Left hindlimb (tissue), 1 donor: ENCODE measurements around the gene ITPKB.

Experiments used
- DNase-seq: peaks from one replicate; pipeline ENCODE4 v3.0.0-alpha.2; 2018

The ITPKB gene

GRCh38 chr1:226597616-226598454, 141.2 kb downstream of the ITPKB start:
- no peak for DNase-seq

- DNase-seq = no peak
Measured at GRCh38 chr1:226596531-226597165, 142.4 kb downstream of the ITPKB start.

GRCh38 chr1:226593541-226593940, 145.5 kb downstream of the ITPKB start:
- DNase-seq = no peak

- no peak for DNase-seq
Measured at GRCh38 chr1:226590614-226591013, 148.5 kb downstream of the ITPKB start.

GRCh38 chr1:226589008-226589733, 149.9 kb downstream of the ITPKB start:
- DNase-seq = no peak

- DNase-seq = no peak
Measured at GRCh38 chr1:226588484-226588883, 150.6 kb downstream of the ITPKB start.

- no peak for DNase-seq
Measured at GRCh38 chr1:226586650-226587422, 152.2 kb downstream of the ITPKB start.

- DNase-seq = no peak
Measured at GRCh38 chr1:226586116-226586515, 153.0 kb downstream of the ITPKB start.

GRCh38 chr1:226584164-226584563, 154.9 kb downstream of the ITPKB start:
- no peak for DNase-seq

GRCh38 chr1:226582966-226583365, 156.1 kb downstream of the ITPKB start:
- no peak for DNase-seq
